ENCODE results near the gene RFX1.
A peak's percentile ranks its signal among the peaks of the same experiment; 100 is the strongest.
"Not testable (repeated sequence)": the region's sequence is repeated elsewhere in the genome, so short reads cannot be mapped to it uniquely, and the experiment has no call there.

RFX1 gene

GRCh38 chr19:13978351-13979243, 27.5 kb downstream of the RFX1 start:
- no peak for DNase-seq

- no peak for DNase-seq
These were observed 28.3 kb downstream of the RFX1 start for GRCh38 chr19:13977803-13978202.

- peak; percentile 44 for DNase-seq
These were observed 29.7 kb downstream of the RFX1 start for GRCh38 chr19:13976446-13976845.

GRCh38 chr19:13975870-13976269, 30.2 kb downstream of the RFX1 start:
- DNase-seq = no peak

- DNase-seq = no peak
These were observed 32.0 kb downstream of the RFX1 start for GRCh38 chr19:13974073-13974472.

- DNase-seq = not testable (repeated sequence)
These were observed 32.6 kb downstream of the RFX1 start for GRCh38 chr19:13973479-13973878.

GRCh38 chr19:13972368-13973155, 33.6 kb downstream of the RFX1 start:
- no peak for DNase-seq

GRCh38 chr19:13971868-13972267, 34.3 kb downstream of the RFX1 start:
- not testable (repeated sequence) for DNase-seq

GRCh38 chr19:13969897-13970296, 36.2 kb downstream of the RFX1 start:
- DNase-seq = no peak

- DNase-seq = no peak
These were observed 37.1 kb downstream of the RFX1 start for GRCh38 chr19:13968999-13969398.

GRCh38 chr19:13968383-13968935, 37.7 kb downstream of the RFX1 start:
- DNase-seq = no peak

GRCh38 chr19:13967206-13967605, 38.9 kb downstream of the RFX1 start:
- not testable (repeated sequence) for DNase-seq

GRCh38 chr19:13966684-13967128, 39.4 kb downstream of the RFX1 start:
- DNase-seq = no peak

GRCh38 chr19:13965926-13966683, 40.0 kb downstream of the RFX1 start:
- DNase-seq = no peak

- no peak for DNase-seq
These were observed 40.7 kb downstream of the RFX1 start for GRCh38 chr19:13965377-13965896.

GRCh38 chr19:13964776-13965175, 41.3 kb downstream of the RFX1 start:
- DNase-seq = peak; percentile 77

GRCh38 chr19:13963603-13964105, 42.5 kb downstream of the RFX1 start:
- no peak for DNase-seq

GRCh38 chr19:13962699-13963602, 43.2 kb downstream of the RFX1 start:
- peak; percentile 25 for DNase-seq

GRCh38 chr19:13961826-13962698, 44.1 kb downstream of the RFX1 start:
- DNase-seq = peak; percentile 18
